ENCODE measurements around the gene GOLGA6L10.
"Not testable (repeated sequence)": the region's sequence is repeated elsewhere in the genome, so short reads cannot be mapped to it uniquely, and the experiment has no call there.

Gene GOLGA6L10

DNA sequence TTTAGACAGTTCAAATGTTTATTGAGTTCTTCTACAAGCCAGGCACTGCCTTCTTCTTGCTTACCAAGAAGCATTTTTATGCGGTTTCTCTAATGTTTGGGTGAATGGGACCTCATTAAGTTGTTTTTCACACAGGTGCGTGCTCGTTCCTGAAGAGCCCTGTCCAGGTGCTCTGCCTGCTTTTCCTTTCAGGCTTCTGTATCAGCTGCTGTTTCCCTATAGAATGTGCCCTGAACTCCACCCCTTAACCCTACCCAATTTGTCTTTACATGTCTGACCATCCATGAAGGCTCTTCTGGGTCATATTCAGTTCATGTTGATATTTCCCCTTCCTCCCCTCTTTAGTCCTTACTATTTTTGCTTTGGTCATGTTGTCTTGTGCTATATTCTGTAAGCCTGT, 22.4 kb upstream of the GOLGA6L10 start:
- no peak for DNase-seq (ENCODE audit: low read depth)
- TF ChIP-seq, protein P1, sequence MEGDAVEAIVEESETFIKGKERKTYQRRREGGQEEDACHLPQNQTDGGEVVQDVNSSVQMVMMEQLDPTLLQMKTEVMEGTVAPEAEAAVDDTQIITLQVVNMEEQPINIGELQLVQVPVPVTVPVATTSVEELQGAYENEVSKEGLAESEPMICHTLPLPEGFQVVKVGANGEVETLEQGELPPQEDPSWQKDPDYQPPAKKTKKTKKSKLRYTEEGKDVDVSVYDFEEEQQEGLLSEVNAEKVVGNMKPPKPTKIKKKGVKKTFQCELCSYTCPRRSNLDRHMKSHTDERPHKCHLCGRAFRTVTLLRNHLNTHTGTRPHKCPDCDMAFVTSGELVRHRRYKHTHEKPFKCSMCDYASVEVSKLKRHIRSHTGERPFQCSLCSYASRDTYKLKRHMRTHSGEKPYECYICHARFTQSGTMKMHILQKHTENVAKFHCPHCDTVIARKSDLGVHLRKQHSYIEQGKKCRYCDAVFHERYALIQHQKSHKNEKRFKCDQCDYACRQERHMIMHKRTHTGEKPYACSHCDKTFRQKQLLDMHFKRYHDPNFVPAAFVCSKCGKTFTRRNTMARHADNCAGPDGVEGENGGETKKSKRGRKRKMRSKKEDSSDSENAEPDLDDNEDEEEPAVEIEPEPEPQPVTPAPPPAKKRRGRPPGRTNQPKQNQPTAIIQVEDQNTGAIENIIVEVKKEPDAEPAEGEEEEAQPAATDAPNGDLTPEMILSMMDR (IDR thresholded peaks at IDR 0.05; ENCODE audit: low read depth, low read length, missing control alignments): no peak
- H3K4me3 ChIP-seq (ENCODE audit: low read depth, low read length): no peak overlapping the region

DNA sequence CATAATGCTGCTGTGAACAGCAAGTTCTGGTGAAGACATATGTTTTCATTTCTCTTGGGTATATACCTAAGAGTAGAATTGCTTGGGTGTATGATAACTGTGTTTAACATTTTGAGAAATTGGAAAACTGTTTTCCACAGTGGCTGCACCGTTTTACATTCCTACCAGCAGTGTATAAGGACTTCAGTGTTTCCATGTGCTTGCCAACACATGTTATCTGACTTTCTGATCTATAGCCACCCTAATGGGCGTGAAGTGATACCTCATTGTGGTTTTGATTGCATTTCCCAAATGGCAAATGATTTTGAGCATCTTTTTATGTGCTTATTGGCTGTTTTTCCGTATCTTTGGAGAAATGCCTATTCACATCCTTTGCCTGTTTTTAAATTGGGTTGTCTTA, 18.5 kb upstream of the GOLGA6L10 start:
- DNase-seq (ENCODE audit: low read depth): not testable (repeated sequence)

DNA sequence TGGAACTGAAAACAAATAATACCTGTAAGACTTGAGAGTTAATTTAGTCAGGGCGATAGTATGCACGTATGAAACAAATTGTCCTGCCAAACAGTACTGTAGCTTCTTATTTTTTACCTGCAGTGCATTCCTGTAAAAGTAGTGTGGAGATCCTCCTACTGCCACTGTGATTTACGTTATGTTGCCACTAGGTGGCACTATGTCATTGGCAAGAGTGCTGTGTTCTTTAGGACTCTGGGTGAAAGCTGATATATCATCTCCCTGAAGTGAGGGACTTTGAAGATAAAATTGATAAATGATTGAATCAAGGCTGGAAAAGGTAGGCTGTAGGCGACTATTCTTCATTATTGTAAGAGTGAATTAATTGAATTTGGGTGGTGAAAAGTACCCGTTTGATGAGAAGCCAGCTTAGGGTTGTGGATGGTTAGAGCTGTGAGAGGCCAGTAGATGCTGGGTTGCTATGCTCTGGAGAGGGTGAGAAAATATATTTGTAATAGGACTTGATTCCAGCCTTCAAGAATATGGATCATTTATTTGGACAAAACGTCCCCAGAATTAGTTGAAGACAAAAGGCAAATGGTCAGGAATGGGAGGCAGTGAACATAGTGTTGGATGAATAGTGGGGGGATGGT, 16.5 kb upstream of the GOLGA6L10 start:
- not testable (repeated sequence) for DNase-seq (ENCODE audit: low read depth)

More for the DNA sequence above, 18.5 kb upstream of the GOLGA6L10 start:
- H3K4me3 ChIP-seq (ENCODE audit: low read depth, low read length): not testable (repeated sequence)

DNA sequence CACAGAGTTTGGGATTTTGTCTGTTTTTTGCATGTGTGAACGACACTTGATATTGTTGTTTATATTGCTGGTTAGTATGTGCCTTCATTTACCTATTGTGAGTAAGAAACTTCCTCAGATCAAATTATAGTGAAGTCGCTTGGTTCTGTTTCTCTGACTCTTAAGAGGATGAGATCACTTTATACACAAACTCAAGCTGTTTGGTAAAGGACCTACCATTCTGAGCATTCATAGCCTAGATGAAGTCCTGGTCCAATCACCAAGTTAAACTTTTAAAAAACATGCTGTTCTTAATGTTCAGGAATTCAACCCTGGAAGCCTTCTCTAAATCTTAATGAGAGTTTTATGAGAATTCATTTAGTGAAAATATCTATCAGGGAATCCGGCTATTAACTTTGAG, 15.3 kb upstream of the GOLGA6L10 start:
- not testable (repeated sequence) for H3K4me3 ChIP-seq (ENCODE audit: low read depth, low read length); DNase-seq (ENCODE audit: low read depth)

More for the DNA sequence above, 16.5 kb upstream of the GOLGA6L10 start:
- not testable (repeated sequence) for H3K4me3 ChIP-seq (ENCODE audit: low read depth, low read length)

DNA sequence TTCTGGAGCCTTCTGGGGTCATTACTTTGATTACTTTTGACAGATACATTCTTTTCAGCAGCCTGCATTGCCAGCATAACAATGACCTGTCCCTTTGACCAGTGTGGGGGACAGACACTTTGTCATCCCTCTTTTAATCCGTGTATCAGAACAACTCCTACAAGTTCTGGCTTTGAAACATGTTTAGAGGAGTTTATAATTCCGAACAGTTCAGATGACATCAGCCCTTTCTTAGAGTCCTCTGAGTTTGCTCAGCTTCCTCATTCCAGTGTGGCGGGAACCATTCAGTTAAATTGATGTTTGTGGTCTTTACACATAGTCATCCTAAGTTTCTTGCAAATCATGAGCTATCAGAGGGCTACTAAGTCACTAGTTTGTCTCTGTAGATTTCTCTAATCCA, 13.5 kb upstream of the GOLGA6L10 start:
- not testable (repeated sequence) for H3K4me3 ChIP-seq (ENCODE audit: low read depth, low read length); DNase-seq (ENCODE audit: low read depth)

DNA sequence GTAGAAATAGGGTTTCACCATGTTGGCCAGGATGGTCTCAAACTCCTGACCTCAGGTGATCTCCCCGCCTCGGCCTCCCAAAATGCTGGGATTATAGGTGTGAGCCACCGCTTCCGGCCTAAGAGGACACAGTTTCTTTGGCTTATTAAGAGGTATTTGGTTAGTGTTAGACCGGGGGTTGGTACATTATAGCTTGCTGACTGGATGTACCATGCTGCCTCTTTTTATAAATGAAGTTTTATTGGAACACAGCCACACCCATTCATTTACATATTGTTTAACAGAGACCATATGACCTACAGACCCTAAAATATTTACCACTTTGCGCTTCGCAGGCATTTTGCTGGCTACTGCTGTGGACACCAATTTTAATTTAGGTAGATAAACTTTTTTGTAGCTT, 11.3 kb upstream of the GOLGA6L10 start:
- not testable (repeated sequence) for H3K4me3 ChIP-seq (ENCODE audit: low read depth, low read length); DNase-seq (ENCODE audit: low read depth)

DNA sequence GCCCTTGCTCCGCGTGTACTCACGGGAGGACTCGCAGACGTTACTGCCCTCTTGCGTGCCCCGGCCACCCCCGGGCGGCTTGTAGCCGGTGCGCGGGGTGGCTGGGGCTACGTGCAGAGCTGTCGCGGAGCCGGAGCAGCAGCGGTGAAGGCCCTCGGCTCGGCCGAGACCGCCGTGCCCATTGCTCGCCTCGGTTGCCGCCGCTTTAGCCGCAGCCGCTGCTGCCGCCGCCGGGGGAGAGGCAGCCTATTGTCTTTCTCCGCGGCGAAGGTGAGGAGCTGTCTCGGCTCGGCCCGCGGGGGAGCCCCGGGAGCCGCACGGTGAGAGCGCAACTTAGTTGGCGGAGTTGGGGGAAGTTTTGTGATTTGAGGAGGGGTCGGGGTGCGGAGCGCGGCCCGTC, 5.8 kb upstream of the GOLGA6L10 start:
- DNase-seq (ENCODE audit: low read depth); H3K4me3 ChIP-seq (ENCODE audit: low read depth, low read length): not testable (repeated sequence)

DNA sequence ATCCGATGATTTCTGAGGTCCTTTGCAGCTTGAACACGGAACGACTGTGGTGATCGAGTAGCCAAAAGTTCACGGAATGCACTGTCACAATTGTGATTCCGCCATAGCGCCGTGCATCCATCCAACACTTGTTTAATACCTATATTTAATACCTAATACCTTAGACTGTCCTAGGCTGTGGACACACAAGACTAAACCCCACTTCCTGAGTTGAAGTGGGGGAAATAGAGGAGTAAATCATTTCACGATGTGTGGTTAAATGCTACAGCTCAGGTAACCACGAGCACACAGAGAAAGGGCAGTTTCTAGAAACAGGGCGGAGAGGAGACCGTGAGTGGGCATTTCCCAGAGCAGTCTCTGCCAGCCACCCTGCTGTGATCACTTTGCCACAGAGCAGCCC, 5.3 kb upstream of the GOLGA6L10 start:
- H3K4me3 ChIP-seq (ENCODE audit: low read depth, low read length): peak overlapping the region; percentile 45
- DNase-seq (ENCODE audit: low read depth): not testable (repeated sequence)

DNA sequence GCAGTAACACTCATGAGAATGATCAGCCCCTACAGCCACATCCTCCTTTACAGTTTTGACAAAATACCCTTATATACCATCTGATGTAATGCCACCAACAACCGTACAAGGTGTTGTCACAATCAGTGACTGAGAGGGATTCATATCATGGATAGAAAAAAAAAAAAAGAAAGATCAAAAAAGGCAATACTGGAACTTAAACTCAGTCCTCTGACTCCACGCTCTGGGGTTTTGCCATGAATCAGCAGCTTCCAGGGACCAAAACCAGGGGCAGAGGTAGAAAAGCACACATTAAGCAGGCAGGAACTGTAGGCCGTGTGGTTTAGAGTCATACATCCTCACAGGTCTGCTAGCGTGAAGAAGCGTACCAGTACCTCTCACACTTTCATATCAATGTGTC, 1.6 kb downstream of the GOLGA6L10 start:
- not testable (repeated sequence) for H3K4me3 ChIP-seq (ENCODE audit: low read depth, low read length); DNase-seq (ENCODE audit: low read depth)

DNA sequence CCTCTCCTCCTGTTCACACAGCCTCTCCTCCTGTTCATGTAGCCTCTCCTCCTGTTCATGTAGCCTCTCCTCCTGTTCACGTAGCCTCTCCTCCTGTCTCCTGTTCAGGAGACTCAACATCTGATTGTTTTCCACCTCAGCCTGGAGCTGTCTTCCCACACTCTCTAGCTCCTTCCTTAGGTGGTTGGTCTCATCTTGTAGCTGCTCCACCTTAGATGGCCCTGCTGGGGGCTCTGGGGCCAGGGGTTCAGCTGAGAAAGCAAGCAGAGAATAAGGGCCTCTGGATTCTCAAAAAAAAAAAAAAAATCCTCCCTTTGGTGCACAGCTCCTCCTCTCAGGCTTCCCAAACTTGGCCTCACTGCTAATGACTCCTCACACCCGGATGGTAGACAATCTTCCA, 4.1 kb downstream of the GOLGA6L10 start:
- not testable (repeated sequence) for DNase-seq (ENCODE audit: low read depth); H3K4me3 ChIP-seq (ENCODE audit: low read depth, low read length)

DNA sequence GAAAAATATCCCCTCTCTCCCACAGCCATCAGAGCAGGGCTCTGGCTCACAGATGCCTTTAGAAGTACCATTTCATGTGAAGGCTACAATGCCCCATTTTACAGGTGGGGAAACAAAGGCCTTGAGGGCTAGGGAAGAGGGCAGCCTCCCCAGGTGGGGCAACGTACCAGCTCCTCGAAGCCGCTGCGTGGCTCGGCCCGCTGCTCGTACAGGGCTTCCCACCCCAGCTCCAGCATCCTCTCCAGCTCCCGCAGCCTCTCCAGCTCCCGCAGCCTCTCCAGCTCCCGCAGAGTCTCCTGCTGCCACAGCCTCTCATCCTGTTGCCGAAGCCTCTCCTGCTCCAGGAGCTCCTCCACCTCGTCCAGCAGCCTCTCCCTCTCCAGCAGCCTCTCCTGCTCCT, 4.9 kb downstream of the GOLGA6L10 start:
- DNase-seq (ENCODE audit: low read depth); H3K4me3 ChIP-seq (ENCODE audit: low read depth, low read length): not testable (repeated sequence)

DNA sequence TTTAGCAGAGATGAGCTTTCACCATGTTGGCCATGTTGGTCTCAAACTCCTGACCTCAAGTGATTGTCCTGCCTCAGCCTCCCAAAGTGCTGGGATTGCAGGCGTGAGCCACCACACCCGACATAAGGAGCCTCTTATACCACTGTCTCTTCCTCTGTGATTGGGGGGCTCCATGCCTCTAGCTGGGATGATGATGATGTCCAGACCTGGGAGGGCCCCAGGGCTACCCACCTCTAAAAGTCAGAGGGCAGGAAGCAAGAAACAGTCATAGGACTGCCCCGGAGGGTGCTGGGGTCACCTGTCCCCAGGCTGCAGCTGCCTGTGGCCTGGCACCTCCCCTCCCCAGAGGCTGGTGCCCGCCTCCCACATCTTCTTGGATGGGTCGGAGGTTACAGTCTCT, 5.4 kb downstream of the GOLGA6L10 start:
- H3K4me3 ChIP-seq (ENCODE audit: low read depth, low read length); DNase-seq (ENCODE audit: low read depth): not testable (repeated sequence)

DNA sequence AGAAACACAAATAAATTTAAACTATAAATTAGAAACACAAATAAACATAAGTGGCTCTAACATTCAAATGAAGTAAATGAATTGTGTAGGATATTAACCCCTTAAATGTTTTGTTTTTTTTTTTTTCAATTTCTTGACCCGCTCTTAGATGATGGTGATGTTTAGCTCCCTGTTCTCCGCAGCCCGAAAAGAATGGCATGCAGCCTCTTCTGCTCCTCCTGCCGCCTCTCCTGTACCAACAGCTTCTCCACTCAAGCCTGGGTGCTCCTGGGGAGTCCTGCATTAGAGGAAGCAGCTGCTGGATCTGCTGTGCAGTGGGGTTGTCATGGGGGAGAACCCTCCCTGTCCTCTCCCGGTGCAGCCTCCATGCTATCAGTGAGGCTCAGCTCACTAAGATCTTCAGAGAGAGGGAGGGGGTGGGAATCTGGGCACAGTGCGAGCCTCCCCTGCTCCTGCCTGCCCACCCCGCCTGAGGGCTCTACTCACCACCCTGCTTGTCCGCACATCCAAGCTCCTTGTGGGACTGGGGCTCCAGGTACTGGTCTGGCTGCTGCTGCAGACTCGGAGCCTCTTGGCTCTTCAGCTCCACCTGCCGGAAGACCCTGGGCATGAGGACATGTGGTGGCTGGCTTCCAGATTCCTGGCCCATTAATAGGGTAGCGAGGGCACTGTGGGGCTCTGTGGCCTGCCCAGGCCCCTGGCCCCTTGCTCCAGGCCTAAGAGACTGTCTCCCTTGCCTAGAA, 6.5 kb downstream of the GOLGA6L10 start:
- TF ChIP-seq, protein P1 (IDR thresholded peaks at IDR 0.05; ENCODE audit: low read depth, low read length, missing control alignments): peak; percentile 37
- not testable (repeated sequence) for H3K4me3 ChIP-seq (ENCODE audit: low read depth, low read length); DNase-seq (ENCODE audit: low read depth)

DNA sequence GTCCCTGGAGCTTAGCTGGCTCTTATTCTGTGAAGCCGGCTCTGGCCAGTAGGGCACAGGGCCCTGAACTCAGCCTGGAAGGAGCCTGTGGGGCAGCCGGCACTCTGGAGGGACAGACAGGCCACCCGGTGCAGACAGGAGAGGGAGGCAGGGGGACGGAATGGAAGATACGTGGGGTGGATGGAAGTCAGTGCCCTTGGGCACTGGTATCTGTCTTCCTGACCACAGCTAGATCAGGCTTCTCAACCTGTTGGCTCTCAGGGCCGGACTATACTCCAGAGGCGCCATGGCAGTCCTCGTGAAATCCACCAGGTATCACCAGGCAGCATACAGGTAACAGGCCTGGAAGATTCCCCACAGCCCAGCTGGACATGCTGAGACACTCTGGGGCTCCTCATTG, 10.7 kb downstream of the GOLGA6L10 start:
- H3K4me3 ChIP-seq (ENCODE audit: low read depth, low read length); DNase-seq (ENCODE audit: low read depth): not testable (repeated sequence)

DNA sequence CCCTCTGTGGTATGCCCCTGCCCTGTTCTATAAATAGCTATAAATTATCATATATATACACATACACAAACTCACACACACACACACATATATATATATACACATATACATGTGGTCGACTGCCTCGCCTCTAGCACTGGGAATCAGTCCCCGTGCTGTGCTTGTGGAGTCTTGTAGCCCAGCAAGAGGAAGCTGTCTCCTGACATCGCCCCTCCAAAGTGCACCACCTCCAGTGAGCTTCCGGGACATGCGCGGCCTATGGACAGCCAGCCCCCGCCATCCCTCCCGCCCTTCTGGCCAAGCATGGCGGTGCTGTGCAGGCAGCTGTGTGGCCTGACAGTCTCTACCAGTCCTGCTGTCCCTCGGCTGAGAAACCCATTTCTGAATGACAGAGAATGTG, 11.2 kb downstream of the GOLGA6L10 start:
- not testable (repeated sequence) for H3K4me3 ChIP-seq (ENCODE audit: low read depth, low read length); DNase-seq (ENCODE audit: low read depth)

DNA sequence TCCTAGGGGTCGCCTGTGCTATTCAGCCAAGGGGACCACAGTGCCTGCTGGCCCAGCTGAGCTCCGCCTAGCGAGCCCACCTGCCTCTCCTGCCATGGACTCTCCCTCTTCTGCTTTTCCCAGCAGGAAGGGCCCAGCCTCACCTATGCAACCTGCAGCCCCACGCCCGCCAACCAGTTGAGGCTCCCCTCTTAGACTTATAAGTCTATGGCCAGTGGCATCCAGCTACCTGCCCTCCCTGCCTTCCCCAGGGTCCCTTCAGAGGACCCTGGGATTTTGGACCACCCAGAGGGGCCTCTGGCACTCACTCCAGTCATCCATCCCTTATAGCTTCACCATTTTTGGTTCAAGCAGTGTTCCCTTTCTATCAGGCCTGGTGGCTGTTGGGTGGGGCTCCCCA, 12.2 kb downstream of the GOLGA6L10 start:
- DNase-seq (ENCODE audit: low read depth); H3K4me3 ChIP-seq (ENCODE audit: low read depth, low read length): not testable (repeated sequence)

DNA sequence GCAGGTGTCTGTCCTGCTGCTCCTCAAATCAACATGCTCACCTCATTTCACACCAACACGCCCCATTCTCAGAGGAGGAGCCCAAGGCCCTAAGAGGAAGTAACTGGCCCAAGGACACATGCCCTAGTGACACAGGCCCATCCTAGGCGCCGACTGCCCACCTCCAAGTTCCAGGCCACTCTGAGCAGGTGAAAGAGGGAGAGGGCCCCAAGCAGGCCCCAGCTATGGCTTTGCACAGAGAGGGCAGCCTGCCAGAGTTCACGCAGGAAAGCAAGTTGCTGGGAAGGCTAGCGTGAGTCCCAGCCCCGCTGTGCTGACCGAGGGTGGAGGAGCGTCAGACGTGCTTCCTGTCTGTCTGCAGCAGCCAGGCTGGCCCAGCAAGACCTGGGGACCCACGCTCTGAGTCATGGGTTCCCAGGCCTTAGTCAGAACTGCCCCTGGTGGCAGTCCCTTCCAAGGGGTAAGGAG, 13.1 kb downstream of the GOLGA6L10 start:
- H3K4me3 ChIP-seq (ENCODE audit: low read depth, low read length); DNase-seq (ENCODE audit: low read depth): not testable (repeated sequence)

Data from GM12864 (cell line).